Central memory CD8-positive, alpha-beta T cell (primary cell): Measurements from ENCODE around the gene RASSF5.

Experiments
- ATAC-seq: fragments of 150-1000 bp; cut with Tn5 transposase; replicated peaks from 2 replicates; pipeline ENCODE4 v1.10.0; 2022; ENCODE audit warnings: mild to moderate bottlenecking, moderate FRiP score, moderate number of reproducible peaks; ENCODE audit not compliant: poor library complexity, severe bottlenecking; ENCODE audit errors: extremely low read depth
- DNase-seq, 2 donors: peaks; one replicate each; pipeline ENCODE4 v3.0.0; 2021; ENCODE audit warnings: low spot score in 2 of 2
- H3K27ac Mint-ChIP-seq: one replicate; pipeline ENCODE4 v1.8.0; 2022; ENCODE audit warnings: low read depth, mild to moderate bottlenecking, moderate library complexity, mixed read lengths
- H3K27me3 Mint-ChIP-seq: one replicate; pipeline ENCODE4 v1.8.0; 2022; ENCODE audit warnings: mixed read lengths
- H3K36me3 Mint-ChIP-seq: one replicate; pipeline ENCODE4 v1.8.0; 2022; ENCODE audit warnings: mild to moderate bottlenecking, moderate library complexity, mixed read lengths; ENCODE audit not compliant: insufficient read depth
- H3K4me1 Mint-ChIP-seq: one replicate; pipeline ENCODE4 v1.8.0; 2022; ENCODE audit warnings: mixed read lengths
- H3K4me3 Mint-ChIP-seq: one replicate; pipeline ENCODE4 v1.8.0; 2022; ENCODE audit warnings: mild to moderate bottlenecking, moderate library complexity, mixed read lengths
- H3K9me3 Mint-ChIP-seq: one replicate; pipeline ENCODE4 v1.8.0; 2022; ENCODE audit warnings: mixed read lengths

RASSF5 gene

GRCh38 chr1:206554701-206555472 lies 47.6 kb downstream of the RASSF5 start:
- peaks cover 72% of the 10 kb centered on the region for H3K4me1 Mint-ChIP-seq
- DNase-seq = no peak

GRCh38 chr1:206555473-206555935 lies 48.2 kb downstream of the RASSF5 start:
- ATAC-seq = no peak

More at GRCh38 chr1:206554701-206555472, 47.6 kb downstream of the RASSF5 start:
- Mint-ChIP-seq H3K9me3 (no peaks in the 10 kb centered on the region), H3K27me3 (no peaks in the 10 kb centered on the region), H3K36me3 (peaks cover 21% of the 10 kb centered on the region), H3K27ac (peak overlapping the region; percentile 83), H3K4me3 (peak overlapping the region; percentile 95)
- no peak for ATAC-seq

GRCh38 chr1:206556047-206556749 lies 48.9 kb downstream of the RASSF5 start:
- Mint-ChIP-seq H3K9me3 (no peaks in the 10 kb centered on the region), H3K27ac (peak overlapping the region; percentile 83), H3K4me1 (peaks cover 75% of the 10 kb centered on the region), H3K27me3 (no peaks in the 10 kb centered on the region), H3K4me3 (peak overlapping the region; percentile 95), H3K36me3 (peaks cover 27% of the 10 kb centered on the region)
- peak; percentile 0 for ATAC-seq
- no peak for DNase-seq

More at GRCh38 chr1:206555473-206555935, 48.2 kb downstream of the RASSF5 start:
- no peak for DNase-seq
- Mint-ChIP-seq H3K9me3 (no peaks in the 10 kb centered on the region), H3K27ac (peak overlapping the region; percentile 83), H3K4me1 (peaks cover 72% of the 10 kb centered on the region), H3K4me3 (peak overlapping the region; percentile 95), H3K27me3 (no peaks in the 10 kb centered on the region), H3K36me3 (peaks cover 25% of the 10 kb centered on the region)

- Mint-ChIP-seq H3K36me3 (peaks cover 30% of the 10 kb centered on the region), H3K9me3 (no peaks in the 10 kb centered on the region), H3K27ac (peak overlapping the region; percentile 83), H3K27me3 (no peaks in the 10 kb centered on the region), H3K4me3 (peak overlapping the region; percentile 95), H3K4me1 (peaks cover 76% of the 10 kb centered on the region)
- DNase-seq (peak; percentile 83 to 88), ATAC-seq (peak; percentile 77)
These were observed 49.7 kb downstream of the RASSF5 start for GRCh38 chr1:206556750-206557635.

GRCh38 chr1:206557636-206558473 lies 50.5 kb downstream of the RASSF5 start:
- Mint-ChIP-seq H3K9me3 (no peaks in the 10 kb centered on the region), H3K27me3 (no peaks in the 10 kb centered on the region), H3K4me3 (peak overlapping the region; percentile 95), H3K27ac (peak overlapping the region; percentile 85), H3K36me3 (peaks cover 38% of the 10 kb centered on the region), H3K4me1 (peaks cover 77% of the 10 kb centered on the region)
- DNase-seq (no peak), ATAC-seq (no peak)

GRCh38 chr1:206558794-206559671 lies 51.7 kb downstream of the RASSF5 start:
- H3K4me1 Mint-ChIP-seq = peaks cover 77% of the 10 kb centered on the region
- DNase-seq = no peak
- no peaks in the 10 kb centered on the region for H3K27me3 Mint-ChIP-seq
- H3K27ac Mint-ChIP-seq = peak overlapping the region; percentile 85
- peak overlapping the region; percentile 95 for H3K4me3 Mint-ChIP-seq
- H3K36me3 Mint-ChIP-seq = peaks cover 42% of the 10 kb centered on the region
- H3K9me3 Mint-ChIP-seq = no peaks in the 10 kb centered on the region
- no peak for ATAC-seq

- H3K27ac Mint-ChIP-seq = peak overlapping the region; percentile 85
- peak overlapping the region; percentile 95 for H3K4me3 Mint-ChIP-seq
- H3K36me3 Mint-ChIP-seq = peaks cover 48% of the 10 kb centered on the region
- DNase-seq (no peak), ATAC-seq (no peak)
- no peaks in the 10 kb centered on the region for H3K9me3 Mint-ChIP-seq
- peaks cover 81% of the 10 kb centered on the region for H3K4me1 Mint-ChIP-seq
- no peaks in the 10 kb centered on the region for H3K27me3 Mint-ChIP-seq
These were observed 52.3 kb downstream of the RASSF5 start for GRCh38 chr1:206559672-206559995.

- DNase-seq = no peak
- H3K36me3 Mint-ChIP-seq = peaks cover 53% of the 10 kb centered on the region
- peaks cover 81% of the 10 kb centered on the region for H3K4me1 Mint-ChIP-seq
- H3K27me3 Mint-ChIP-seq = no peaks in the 10 kb centered on the region
- ATAC-seq = no peak
- H3K4me3 Mint-ChIP-seq = peak overlapping the region; percentile 95
- no peaks in the 10 kb centered on the region for H3K9me3 Mint-ChIP-seq
- H3K27ac Mint-ChIP-seq = peak overlapping the region; percentile 85
These were observed 52.8 kb downstream of the RASSF5 start for GRCh38 chr1:206560007-206560716.

- Mint-ChIP-seq H3K36me3 (peaks cover 56% of the 10 kb centered on the region), H3K9me3 (no peaks in the 10 kb centered on the region), H3K4me3 (peak overlapping the region; percentile 95), H3K27me3 (no peaks in the 10 kb centered on the region), H3K4me1 (peaks cover 97% of the 10 kb centered on the region), H3K27ac (peak overlapping the region; percentile 92)
- peak; percentile 6 for ATAC-seq
- no peak for DNase-seq
These were observed 56.3 kb downstream of the RASSF5 start for GRCh38 chr1:206563367-206564207.

- Mint-ChIP-seq H3K4me3 (peak overlapping the region; percentile 95), H3K36me3 (peaks cover 61% of the 10 kb centered on the region), H3K27me3 (no peaks in the 10 kb centered on the region), H3K4me1 (peaks cover 97% of the 10 kb centered on the region), H3K27ac (peak overlapping the region; percentile 92), H3K9me3 (no peaks in the 10 kb centered on the region)
- ATAC-seq (no peak), DNase-seq (no peak)
These were observed 58.7 kb downstream of the RASSF5 start for GRCh38 chr1:206565995-206566394.
